NCI-H2171 treated with DMSO at 0.1 percent for 48 hours (cell line): ENCODE results near the gene BTN3A1.
"Not testable (repeated sequence)": the region's sequence is repeated elsewhere in the genome, so short reads cannot be mapped to it uniquely, and the experiment has no call there.

ENCODE experiments used
- DNase-seq: peaks from one replicate; lab custom pipeline; 2025; lab: John Stamatoyannopoulos, UW

Gene BTN3A1

DNA sequence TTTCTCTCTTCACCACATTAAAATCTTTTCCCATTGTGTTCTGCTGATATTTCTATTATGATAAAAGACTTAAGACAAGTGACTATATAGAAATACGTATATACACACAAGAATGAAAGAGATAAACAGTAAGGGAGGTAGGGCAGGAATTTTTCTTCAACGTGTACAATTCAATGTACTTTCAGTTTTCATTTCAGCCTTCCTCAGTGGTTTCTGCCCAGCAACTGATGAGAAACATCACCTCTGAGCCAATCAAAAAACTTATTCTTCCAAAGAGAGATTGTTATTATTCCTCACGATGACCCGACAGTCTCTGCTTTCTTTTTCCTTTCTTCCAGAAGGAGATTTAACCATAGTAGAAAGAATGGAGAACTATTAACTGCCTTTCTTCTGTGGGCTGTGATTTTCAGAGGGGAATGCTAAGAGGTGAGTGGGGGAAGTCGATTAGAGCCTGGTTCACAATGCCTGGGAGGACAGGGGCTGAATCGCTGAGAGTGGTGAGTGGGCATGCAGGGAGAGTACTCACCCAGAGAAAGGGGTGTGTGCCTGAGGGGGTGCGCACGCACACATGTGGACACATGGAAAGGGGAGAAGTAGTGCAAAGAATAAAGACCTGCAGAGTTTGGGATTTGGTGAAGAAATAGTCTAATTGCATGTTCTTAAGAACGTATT, at the start of gene BTN3A1:
BTN3A1 (plus strand) TSS at position 289 of the 672 bp plus-strand sequence. CDS start 3,289 bp downstream, outside the sequence.
- peak; percentile 11 for DNase-seq

DNA sequence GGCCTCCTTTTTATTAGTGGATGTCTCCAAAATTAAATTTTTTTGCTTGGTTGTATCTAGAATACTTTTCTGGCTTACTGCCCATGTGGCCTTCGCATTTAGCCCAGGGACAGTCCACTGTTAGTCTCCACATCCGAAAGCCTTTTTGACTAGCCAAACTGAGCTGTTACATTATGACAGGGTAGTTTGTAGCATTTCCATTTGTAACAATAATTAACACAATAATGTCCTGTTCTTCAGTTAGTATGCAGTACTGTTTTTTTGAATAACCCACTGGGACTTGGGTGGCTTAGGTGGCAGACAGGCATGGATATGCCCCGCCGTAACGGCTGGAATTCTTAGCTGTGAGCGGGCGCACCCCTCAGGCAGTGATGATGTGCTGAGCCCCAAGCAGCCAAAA, 49.8 kb upstream of the BTN3A1 start:
- no peak for DNase-seq

- DNase-seq: no peak
Measured at GRCh38 chr6:26354162-26354561, 47.9 kb upstream of the BTN3A1 start.

DNA sequence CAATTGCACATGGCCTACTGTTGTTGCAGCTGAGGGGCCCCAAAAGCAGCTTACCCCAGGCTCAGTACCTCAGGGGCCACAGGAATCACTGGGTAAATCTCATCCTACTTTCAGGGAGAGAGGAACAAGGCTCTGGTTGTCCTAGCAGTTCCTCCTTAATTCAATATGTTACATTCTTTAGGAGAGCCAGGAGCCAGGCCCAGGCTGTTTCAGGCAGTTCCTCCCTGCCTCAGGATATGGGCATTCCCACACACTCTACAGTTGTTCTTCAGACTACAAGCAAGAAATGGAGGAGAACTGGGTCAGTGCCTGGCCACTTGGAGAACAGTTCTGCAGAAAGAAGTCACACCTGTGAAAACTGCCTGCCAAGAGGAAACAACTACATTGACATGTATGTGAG, 46.7 kb upstream of the BTN3A1 start:
- DNase-seq: no peak

DNA sequence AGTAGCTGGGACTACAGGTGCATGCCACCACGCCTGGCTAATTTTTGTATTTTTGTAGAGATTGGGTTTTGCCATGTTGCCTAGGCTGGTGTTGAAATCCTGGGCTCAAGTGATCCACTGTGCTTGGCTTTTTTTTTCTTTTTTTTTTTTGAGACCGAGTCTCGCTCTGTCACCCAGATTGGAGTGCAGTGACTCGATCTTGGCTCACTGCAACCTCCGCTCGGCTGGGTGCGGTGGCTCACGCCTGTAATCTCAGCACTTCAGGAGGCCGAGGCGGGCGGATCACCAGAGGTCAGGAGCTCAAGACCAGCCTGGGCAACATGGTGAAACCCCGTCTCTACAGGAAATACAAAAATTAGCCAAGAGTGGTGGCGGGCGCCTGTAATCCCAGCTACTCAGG, 44.5 kb upstream of the BTN3A1 start:
- not testable (repeated sequence) for DNase-seq

DNA sequence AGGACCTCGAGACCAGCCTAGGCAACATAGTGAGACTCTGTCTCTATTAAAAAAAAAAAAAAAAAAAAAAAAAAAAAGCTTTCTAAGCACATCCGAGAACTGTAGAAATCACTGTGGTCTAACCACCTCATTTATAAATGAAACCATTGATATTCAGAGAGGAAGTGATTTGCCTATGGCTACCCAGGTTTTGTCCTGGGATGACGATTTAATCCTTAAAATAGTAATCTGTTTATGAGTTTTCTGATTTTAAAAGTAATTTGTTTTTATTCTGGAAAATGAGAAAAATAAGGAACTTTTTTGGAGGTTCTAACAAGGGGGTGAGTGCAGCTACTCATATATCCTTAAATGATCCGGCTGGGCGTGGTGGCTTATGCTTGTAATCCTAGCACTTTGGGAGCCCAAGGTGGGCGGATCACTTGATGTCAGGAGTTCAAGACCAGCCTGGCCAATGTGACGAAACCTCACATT, 43.5 kb upstream of the BTN3A1 start:
- no peak for DNase-seq

DNA sequence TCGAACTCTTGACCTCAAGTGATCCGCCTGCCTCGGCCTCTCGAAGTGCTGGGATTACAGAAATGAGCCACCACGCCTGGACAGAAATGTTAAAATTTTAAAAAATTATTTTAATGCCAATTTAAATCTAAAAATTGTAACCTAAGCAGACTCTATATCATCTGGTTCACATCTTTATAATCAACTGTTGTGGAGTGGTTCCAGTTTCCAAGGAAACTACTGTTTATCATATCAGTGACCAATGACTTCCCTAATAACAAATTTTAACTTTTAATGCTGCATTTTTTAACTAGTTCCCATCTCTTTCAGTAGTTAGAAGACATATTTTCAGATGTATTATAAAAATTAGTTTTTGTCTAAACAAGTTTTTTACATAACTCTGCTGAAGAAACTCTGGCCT, 42.3 kb upstream of the BTN3A1 start:
- no peak for DNase-seq

GRCh38 chr6:26360451-26361416, 41.3 kb upstream of the BTN3A1 start:
- no peak for DNase-seq

GRCh38 chr6:26361544-26361943, 40.5 kb upstream of the BTN3A1 start:
- no peak for DNase-seq

DNA sequence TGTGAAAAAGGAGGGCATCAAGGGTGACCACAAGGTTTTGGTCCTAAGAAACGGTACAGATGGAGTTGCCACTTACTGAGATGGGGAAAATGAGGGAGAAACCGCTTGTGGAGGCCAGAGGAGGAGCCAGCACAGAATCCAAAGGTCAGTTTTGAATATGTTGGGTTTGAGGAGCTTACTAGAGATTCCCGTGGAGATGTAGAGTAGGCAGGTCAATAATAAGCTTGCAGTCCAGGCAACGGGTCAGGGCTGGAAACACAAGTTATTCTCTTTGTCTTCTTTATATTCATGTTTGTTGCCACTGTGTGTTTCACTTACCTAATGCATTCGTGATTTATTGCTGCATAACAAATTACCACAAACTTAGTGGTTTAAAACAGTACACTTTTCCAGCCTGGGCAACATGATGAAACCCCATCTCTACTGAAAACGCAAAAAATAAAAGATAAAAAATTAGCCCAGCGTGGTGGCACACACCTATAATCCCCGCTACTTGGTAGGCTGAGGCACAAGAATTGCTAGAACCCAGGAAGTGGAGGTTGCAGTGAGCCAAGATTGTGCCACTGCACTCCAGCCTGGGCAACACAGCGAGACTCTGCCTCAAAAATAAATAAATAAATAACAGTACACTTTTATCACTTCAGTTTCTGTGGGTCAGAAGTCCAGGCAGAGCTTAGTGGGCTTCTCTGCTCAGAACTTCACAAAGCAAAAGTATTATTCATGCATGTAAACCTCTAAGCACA, 39.8 kb upstream of the BTN3A1 start:
- no peak for DNase-seq

DNA sequence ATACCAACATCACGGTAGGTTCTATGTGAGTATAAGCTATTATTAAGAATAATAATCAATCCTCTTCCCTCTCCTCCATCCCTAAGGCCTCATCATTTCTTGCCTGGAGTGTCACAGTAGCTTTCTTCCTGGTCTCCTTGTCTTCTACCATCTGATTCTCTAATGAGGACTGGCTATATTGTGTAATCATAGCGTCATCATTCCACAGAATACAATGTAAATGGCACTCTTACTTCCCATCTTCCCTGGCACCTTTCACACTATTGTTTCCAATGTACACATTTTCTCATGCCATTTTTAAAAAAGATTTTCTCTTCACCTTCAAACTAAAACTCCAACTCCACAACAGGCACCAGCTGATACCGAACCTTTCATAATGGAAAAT, 39.2 kb upstream of the BTN3A1 start:
- no peak for DNase-seq

GRCh38 chr6:26363882-26364701, 38.0 kb upstream of the BTN3A1 start:
- no peak for DNase-seq

- no peak for DNase-seq
Measured at GRCh38 chr6:26365633-26365995, 36.5 kb upstream of the BTN3A1 start.

GRCh38 chr6:26366504-26366903, 35.6 kb upstream of the BTN3A1 start:
- no peak for DNase-seq

GRCh38 chr6:26367114-26367513, 35.0 kb upstream of the BTN3A1 start:
- no peak for DNase-seq

DNA sequence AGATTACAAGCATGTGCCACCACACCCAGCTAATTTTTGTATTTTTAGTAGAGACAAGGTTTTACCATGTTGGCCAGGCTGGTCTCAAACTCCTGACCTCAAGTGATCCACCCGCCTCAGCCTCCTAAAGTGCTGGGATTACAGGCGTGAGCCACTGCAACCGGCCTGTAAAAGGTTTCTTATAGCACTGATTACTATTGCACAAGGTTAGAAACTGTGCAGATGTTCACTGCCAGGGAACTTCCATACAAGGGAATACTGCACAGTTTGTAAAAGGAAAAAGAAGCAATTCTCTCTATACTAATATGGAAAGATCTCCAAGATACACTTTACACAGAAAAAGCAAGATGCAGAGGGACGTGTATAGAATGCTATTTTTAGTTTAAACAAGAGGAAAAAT, 30.3 kb upstream of the BTN3A1 start:
- DNase-seq: not testable (repeated sequence)

DNA sequence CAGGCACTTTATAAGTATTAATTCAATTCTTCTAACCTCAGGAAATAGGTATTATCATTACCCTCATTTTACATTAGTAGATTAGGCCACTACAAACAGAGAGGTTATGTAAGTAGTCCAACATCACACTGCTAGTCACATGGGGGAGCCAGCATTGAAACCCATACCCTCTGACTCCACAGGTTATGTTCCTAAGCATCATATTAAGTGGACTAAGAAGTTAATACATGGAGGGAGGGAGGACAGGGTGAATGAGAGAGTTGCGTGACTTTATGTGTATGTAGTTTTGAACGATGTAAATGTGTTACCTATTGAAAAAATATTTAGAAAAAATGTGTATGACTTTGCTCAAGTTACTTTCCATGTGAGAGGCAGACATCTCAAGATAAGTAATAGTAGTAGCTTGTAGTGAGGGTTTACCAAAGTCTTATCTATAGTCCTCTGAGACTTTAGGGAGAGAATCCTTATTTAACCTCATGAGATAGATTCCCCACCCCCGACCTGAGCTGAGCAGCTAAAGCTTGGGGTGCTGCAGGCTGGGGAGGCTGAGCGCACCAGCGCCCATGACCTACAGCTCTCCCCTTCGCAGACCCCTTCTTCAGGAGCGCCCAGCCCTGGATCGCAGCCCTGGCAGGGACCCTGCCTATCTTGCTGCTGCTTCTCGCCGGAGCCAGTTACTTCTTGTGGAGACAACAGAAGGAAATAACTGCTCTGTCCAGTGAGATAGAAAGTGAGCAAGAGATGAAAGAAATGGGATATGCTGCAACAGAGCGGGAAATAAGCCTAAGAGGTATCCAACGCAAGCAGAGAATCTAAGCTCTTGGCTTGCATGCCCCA, 29.5 kb upstream of the BTN3A1 start:
- no peak for DNase-seq

GRCh38 chr6:26375270-26375669, 26.8 kb upstream of the BTN3A1 start:
- DNase-seq: no peak

- no peak for DNase-seq
Measured at GRCh38 chr6:26377719-26378118, 24.4 kb upstream of the BTN3A1 start.

- not testable (repeated sequence) for DNase-seq
Measured at GRCh38 chr6:26378143-26378542, 23.9 kb upstream of the BTN3A1 start.

- no peak for DNase-seq
Measured at GRCh38 chr6:26379292-26379691, 22.8 kb upstream of the BTN3A1 start.
